Fibroblast of the conjunctiva (primary cell): ENCODE results near the gene PLTP.
A peak's percentile ranks its signal among the peaks of the same experiment; 100 is the strongest.
"Not testable (repeated sequence)": the region's sequence is repeated elsewhere in the genome, so short reads cannot be mapped to it uniquely, and the experiment has no call there.

Experiments used
- DNase-seq: peaks from one replicate; pipeline ENCODE4 v3.0.0-alpha.2; 2010; ENCODE audit warnings: low read depth

PLTP gene

DNA sequence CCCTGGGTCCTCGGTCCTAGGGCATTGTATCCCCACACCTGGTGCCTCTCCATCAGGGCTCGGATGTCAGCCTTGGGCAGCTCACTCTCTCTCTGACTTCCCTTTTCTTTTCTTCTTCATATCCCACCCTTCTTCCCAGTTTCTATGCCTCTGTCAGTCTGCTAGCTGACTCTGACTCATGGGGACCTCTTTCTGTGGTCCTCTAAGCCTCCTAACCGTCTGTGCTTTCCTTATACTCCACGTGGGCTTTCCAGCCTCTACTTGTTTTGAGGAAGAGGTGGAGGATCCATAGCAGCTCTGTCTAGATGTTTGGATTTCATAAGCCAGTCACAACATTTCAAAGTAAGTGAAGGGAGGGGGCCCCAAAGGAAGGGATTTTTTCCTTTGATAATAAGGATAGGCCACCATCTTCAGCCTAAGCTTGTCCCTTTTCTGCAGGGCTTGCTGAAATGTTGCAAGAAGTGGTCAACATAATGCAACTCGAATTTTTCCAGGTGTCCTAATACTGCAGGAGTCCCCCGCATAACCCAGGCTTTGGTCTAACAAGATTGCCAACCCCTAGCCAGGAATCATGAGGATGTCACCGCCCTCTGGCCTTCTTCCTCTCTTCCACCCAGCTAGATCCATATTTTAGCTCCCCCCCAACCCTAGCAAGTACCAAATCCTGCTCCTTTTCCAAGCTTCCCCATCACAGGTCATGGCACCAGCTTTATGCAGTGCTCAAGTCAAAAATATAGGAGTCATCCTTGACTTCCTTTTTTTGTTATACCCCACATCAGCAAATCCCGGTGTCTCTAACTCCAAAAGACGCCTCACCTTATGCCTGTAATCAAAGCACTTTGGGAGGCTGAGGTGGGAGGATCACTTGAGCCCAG lies 8.7 kb upstream of the PLTP start:
- no peak for DNase-seq

DNA sequence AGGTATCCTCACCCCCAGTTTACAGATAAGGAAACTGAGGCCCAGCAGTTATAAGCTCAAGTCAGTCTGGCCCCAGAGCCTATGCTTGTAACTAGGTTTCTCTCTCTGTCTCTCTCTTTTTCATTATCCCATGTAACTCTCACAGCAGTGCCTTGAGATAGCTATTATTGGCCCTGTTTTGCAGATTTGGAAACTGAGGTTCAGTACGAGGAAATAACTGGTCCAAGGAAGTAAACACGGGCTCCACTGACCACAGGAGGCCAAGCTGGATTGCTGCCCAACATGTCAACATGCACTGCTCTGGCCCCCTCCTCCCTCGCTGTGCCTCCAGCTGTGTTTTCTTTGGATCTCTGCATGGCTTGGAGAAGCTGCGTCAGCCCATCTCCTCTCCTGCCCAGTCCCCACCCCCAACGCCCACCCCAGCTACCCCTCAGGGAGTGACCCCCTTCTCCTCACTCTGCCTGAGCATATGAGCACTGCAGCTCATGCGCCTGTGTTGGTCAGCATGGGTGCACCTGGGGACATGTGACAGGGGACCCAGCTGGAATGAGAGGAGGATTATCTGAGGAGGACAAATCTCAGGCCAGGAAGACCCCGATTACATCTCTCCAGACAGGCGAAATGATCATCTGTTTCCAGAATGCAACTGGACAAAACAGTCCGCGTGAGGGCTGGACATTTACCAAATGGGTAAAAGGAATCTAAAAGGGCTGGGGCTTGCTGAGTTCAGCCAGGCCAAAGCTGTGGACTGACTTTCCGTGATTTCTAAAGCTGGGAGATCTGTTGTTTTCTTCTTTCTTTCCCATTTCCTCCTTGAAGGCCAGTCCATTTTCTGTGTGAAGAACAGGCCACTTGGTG lies 7.8 kb upstream of the PLTP start:
- DNase-seq: peak; percentile 90

DNA sequence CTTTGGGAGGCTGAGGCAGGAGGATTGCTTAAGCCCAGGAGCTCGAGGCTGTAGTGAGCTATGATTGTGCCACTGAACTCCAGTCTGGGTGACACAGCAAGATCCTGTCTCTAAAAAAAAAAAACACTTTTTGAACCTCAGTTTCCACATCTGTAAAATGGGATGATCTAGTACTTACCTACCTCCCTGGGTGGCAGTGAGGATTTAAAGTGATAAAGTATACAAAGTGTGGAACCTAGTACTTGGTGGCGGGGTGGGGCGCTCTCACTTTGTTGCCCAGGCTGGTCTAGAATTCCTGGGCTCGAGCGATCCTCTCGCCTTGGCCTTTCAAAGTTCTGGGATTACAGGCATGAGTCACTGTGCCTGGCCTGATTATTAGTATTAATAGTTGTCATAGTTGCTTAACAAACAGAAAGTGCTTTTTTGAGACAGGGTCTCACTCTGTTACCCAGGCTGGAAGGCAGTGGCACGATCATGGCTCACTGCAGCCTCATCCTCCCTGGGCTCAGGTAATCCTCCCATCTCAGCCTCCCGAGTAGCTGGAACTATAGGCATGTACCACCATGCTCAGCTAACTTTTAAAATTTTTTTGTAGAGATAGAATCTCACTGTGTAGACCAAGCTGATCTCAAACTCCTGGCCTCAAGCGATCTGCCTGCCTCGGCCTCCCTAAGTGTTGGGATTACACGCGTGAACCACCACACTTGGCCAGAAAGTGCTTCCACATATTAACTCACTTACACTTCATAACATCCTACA lies 7.0 kb upstream of the PLTP start:
- DNase-seq: no peak

GRCh38 chr20:45918182-45918737 lies 6.3 kb upstream of the PLTP start:
- no peak for DNase-seq

DNA sequence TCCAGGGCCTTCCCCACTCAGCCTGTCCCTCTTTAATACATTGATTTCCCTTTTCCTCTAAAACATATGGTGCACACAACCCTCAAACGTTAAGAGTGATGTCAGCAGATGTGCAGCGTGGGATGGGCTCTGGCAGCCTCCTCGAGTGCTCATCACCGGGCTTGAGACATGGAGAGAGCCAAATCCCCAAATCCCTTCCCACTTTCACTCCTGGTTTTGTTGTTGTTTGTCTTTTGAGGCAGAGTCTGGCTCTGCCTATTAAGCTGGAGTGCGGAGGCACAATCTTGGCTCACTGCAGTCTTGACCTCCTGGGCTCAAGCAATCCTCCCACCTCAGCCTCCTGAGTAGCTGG lies 5.8 kb upstream of the PLTP start:
- no peak for DNase-seq

- no peak for DNase-seq
Observed at GRCh38 chr20:45913116-45913515, 1.2 kb upstream of the PLTP start.

- no peak for DNase-seq
Observed at GRCh38 chr20:45912344-45912682, 358 bp upstream of the PLTP start.

- peak; percentile 100 for DNase-seq
Observed at GRCh38 chr20:45910670-45911485, 1.1 kb downstream of the PLTP start.

- DNase-seq: no peak
Observed at GRCh38 chr20:45909817-45910669, 1.9 kb downstream of the PLTP start.

- DNase-seq: no peak
Observed at GRCh38 chr20:45909336-45909808, 2.6 kb downstream of the PLTP start.

DNA sequence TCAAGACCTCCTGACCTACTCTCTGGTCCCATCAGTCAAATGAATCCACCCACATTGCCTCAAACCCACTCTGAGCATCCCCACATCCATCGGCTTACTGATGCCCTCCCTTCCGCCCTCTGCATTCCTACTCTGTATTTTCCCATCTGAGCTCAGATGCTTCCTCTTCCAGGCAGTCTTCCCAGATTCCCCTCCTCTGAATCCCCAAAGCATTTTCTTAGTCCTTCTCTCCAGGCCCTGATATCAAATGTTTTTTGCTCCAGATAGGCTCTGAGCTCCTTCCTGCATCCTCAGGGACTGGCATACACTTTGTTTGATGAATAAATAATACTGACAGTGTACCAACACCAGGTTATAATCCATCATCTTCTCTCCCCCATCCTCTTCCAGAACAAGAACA lies 3.9 kb downstream of the PLTP start:
- DNase-seq: no peak

DNA sequence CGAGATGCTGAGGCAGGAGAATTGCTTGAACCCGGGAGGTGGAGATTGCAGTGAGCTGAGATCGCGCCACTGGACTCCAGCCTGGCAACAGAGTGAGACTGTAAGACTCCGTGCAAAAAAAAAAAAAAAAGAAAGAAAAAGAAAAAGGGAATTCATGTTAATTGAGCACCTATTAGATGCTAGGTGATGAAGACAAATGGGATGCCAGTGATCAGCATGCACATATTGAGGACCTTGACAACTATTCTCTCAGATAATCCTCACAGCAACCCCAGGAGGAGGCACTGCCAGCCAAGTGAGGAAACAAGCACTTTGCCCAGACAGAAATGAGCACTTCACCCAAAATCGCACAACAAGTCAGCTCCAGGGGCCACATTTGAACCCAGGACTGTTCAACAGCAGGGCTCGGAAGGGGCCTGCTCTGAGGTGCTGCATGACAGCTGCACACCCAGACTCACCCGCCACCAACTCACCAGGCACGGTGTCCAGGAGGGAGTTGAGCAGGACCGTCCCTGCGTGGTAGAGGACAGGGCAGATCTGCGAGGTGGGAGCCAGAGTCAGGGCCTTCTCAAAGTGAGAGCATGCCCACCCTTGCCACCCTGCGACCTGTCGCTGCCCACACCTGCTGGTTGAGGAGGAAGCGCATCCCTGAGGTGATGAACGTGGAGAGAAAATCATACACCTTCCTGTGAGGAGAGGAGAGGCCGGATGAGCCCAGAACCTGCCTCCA lies 4.6 kb downstream of the PLTP start:
- no peak for DNase-seq

DNA sequence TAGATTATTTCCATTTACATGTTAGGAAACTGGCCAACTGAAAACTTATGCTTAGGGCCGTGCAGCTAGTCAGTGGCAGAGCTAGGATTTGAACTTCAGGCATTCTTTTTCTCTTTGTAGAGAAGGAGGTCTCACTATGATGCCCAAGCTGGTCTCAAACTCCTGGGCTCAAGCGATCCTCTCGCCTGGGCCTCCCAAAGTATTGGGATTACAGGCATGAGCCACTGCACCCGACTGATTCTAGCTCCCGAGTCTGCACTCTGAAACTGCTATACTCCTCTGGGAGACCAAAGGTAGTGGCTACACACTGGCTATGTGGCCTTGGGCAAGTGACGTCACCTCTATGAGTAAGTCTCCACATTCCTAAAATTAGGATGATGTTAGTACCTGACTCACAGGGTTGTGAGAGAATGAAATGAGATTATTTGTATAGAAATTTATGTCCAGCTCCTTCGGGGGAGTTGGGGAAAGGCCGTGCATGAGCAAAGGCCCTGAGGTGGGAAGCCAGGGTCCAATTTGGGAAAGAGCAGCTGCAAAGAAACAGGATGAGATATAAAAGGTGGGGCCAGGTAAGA lies 6.4 kb downstream of the PLTP start:
- DNase-seq: no peak

DNA sequence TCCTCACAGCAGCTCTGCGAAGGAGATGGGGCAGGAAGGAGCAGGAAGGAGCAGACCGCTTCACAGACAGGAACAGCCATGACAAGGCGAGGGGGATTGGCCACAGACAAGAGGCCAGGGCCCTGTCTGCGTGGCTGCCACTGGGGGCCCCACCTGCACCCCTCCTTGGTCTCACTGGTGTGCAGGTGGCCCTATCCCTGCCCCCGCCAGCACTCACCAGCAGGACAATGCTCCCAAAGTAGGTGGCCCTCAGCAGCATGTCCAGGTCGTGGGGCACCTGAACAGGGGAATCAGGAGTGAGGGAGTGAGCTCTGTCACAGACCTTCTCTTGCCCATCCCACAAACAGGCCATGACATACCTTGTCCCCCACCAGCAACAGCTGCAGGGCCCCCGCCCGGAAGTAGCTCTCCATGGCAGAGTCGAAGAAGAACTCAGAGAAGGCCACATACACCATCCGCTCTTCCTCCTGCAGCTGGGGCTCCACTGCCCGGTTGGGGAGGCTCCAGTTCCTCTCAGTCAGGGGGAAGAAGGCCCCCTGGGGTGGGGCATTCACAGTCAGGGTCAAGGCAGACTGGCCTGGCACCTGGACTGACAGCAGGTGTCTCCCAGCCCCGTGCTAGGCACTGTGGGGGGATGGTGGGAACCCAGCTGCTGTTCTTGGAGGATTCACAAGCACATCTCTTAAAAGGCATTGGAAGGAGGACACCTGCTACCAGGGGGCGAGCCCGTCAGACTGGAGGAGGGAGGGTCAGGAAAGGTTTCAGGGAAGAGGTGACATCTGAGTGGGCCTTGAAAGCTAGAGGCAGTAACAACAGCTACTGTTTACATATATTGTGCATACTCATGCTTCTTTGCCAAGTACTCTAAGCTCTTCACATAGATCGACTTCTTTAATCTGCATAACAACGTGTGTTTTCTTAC lies 7.1 kb downstream of the PLTP start:
- no peak for DNase-seq

DNA sequence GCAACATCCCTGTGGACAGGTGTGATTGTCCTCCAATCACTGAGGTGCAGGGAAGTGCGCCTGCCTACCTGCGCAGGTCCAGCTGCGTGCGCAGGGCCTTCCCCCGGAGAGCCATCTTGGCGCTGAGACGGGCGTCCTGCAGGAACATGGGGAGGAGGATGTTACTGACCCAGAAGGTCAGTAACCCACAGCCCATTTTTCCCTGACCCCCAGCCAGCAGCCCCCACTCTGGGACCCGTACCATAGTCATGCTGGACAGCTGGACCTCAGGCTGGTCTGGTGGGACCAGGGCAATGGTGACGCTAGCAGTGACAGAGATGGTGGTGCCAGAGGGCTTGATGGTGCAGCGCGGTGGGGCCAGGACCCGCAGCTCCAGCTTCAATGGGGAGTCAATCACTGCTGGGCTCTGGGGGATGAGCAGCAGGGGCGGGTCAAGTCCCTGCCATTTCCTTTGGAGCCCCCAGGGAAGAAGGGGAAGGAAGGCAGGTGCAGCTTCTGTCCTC lies 9.7 kb downstream of the PLTP start:
- no peak for DNase-seq

DNA sequence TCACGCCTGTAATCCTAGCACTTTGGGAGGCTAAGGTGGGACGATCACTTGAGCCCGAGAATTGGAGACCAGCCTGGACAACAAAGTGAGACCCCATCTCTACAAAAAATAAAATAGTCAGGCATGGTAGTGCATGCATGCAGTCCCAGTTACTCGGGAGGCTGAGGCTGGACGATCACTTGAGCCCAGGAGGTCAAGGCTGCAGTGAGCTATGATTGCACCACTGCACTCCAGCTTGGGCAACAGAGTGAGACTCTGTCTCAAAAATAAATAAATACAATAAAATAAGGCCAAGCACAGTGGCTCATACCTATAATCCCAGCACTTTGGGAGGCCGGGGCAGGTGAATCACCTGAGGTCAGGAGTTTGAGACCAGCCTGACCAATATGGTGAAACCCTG lies 10.6 kb downstream of the PLTP start:
- not testable (repeated sequence) for DNase-seq

- DNase-seq: no peak
Observed at GRCh38 chr20:45899046-45899835, 12.7 kb downstream of the PLTP start.
